ENCODE measurements around the gene DUSP9.
A peak's percentile ranks its signal among the peaks of the same experiment; 100 is the strongest.
"Not testable (repeated sequence)": the region's sequence is repeated elsewhere in the genome, so short reads cannot be mapped to it uniquely, and the experiment has no call there.

The DUSP9 gene

DNA sequence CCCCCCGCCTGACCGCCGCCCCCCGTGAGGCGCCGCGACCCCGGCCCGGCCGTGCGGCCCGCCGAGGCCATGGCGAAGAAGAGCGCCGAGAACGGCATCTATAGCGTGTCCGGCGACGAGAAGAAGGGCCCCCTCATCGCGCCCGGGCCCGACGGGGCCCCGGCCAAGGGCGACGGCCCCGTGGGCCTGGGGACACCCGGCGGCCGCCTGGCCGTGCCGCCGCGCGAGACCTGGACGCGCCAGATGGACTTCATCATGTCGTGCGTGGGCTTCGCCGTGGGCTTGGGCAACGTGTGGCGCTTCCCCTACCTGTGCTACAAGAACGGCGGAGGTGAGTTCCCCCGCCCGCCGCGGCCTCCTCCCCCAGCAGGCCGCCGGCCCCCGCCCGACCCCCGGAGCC is 41.5 kb downstream of the DUSP9 start:
- TF ChIP-seq CTCF (IDR thresholded peaks at IDR 0.05), result no peak
- DNase-seq (ENCODE audit: low spot score), result no peak
- H3K27ac ChIP-seq, result peak overlapping the region; percentile 52 to 90
- H3K4me3 ChIP-seq, result peak overlapping the region; percentile 77

DNA sequence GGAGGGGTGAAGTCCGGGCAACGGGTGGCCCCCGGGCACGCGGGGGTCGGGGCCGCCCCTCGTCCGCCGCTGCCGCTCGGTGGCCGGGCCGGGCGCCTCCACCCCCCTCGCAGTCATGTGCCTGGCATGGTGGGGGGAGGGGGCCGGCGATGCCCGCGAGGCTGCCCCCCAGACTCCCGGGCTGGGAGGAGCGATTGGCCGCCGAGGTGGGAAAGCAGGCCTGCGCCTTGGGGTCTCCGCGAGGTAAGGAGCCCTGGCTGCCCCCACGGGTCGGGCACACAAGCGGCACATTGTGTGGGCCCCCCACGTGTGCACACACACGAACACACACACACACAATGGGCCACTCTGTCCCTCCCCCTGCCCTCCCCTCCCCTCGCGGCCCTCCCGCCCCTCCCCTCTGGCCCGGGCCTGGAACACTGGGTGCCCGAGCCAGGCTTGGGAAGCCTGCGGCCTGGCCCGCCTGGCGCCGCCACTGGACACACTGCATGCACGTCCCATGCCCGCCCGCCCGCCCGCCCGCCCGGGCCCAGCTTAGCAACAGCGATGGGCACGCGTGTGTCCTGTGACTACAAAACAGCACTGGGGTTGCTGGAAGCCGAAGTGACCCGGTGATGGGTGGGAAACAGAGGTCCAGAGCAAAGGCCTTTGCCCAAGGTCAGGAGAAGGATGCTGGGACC is 42.0 kb downstream of the DUSP9 start:
- no peak for TF ChIP-seq CTCF (IDR thresholded peaks at IDR 0.05)
- peak overlapping the region; percentile 77 for H3K4me3 ChIP-seq
- H3K27ac ChIP-seq, result peak overlapping the region; percentile 52 to 90
- DNase-seq (ENCODE audit: low spot score), result no peak

- Histone ChIP-seq H3K4me3 (peak overlapping the region; percentile 77), H3K27ac (peak overlapping the region in 1 of 2 donors; percentile 90)
- no peak for TF ChIP-seq CTCF (IDR thresholded peaks at IDR 0.05)
- DNase-seq (ENCODE audit: low spot score), result no peak
Observed at GRCh38 chrX:153689654-153690465, 42.9 kb downstream of the DUSP9 start.

- Histone ChIP-seq H3K4me3 (no peak overlapping the region), H3K27ac (no peak overlapping the region)
- DNase-seq (ENCODE audit: low spot score), result no peak
- TF ChIP-seq CTCF (IDR thresholded peaks at IDR 0.05), result no peak
Observed at GRCh38 chrX:153690466-153690865, 43.5 kb downstream of the DUSP9 start.

DNA sequence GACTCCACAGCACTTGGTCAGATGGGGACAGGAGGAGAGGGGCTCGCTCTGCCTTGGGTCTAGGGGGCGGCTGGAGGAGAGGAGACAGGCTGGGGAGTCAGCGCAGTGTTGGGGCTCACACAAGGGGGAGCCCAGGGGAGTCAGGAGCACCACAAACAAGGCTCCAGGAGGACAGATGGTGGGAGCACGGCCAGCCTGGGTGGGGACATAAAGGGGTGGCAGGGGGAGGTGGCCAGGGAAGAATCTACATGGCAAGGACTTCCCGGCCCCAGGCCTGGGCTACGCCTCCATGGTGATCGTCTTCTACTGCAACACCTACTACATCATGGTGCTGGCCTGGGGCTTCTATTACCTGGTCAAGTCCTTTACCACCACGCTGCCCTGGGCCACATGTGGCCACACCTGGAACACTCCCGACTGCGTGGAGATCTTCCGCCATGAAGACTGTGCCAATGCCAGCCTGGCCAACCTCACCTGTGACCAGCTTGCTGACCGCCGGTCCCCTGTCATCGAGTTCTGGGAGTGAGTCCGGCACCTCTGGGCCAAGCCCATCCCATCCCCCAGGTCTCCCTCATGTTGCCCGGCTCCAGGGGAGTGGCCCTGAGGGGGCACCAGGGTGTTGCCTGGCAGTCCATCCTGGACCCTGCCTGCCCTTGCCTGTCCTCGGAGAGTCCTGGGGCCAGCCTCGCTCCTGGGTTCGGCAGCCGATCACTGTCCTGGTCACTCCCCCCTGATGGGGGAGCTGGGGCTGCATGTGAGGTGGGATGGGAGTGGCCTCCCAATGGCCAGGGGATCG is 44.2 kb downstream of the DUSP9 start:
- not testable (repeated sequence) for H3K4me3 ChIP-seq; H3K27ac ChIP-seq; DNase-seq (ENCODE audit: low spot score)

DNA sequence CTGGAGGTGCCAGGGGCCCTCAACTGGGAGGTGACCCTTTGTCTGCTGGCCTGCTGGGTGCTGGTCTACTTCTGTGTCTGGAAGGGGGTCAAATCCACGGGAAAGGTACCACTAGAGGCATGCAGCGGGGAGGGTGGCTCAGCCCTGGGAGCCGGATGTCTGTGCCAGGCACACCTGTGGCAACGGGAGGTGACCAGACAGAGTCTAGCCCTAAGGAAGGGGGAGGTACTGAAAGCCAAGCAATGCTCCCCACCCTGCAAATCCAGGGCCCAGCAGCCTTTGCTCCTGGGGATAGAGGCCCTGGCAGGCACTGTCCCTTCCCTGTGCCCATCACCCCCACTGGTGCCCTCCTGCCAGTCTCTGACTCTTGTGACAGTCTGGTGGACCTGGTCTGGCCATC is 45.0 kb downstream of the DUSP9 start:
- DNase-seq (ENCODE audit: low spot score), result no peak
- Histone ChIP-seq H3K27ac (no peak overlapping the region), H3K4me3 (no peak overlapping the region)
- no peak for TF ChIP-seq CTCF (IDR thresholded peaks at IDR 0.05)

GRCh38 chrX:153692611-153693156 is 45.7 kb downstream of the DUSP9 start:
- H3K4me3 ChIP-seq, result no peak overlapping the region
- no peak for TF ChIP-seq CTCF (IDR thresholded peaks at IDR 0.05)
- no peak overlapping the region for H3K27ac ChIP-seq
- DNase-seq (ENCODE audit: low spot score), result no peak

All from coronary artery (tissue), 2 donors.